Epithelial cell of esophagus (primary cell): Measurements from ENCODE around the gene TRIM60.
"Not testable (repeated sequence)": the region's sequence is repeated elsewhere in the genome, so short reads cannot be mapped to it uniquely, and the experiment has no call there.

Experiments used
- DNase-seq: peaks from one replicate; pipeline ENCODE4 v3.0.0; 2010; ENCODE audit warnings: low read depth
- H3K4me3 ChIP-seq: 2 replicates; pipeline ENCODE4 v1.5.1; 2011; ENCODE audit warnings: mild to moderate bottlenecking, low read length, control low read depth
- TF ChIP-seq, protein P1 (sequence below): IDR thresholded peaks from 2 replicates; pipeline ENCODE4 v1.5.1; 2011; ENCODE audit warnings: low read depth, mild to moderate bottlenecking, low read length, control low read depth, inconsistent platforms; ENCODE audit not compliant: insufficient read depth; ENCODE audit errors: missing control alignments

The TRIM60 gene

DNA sequence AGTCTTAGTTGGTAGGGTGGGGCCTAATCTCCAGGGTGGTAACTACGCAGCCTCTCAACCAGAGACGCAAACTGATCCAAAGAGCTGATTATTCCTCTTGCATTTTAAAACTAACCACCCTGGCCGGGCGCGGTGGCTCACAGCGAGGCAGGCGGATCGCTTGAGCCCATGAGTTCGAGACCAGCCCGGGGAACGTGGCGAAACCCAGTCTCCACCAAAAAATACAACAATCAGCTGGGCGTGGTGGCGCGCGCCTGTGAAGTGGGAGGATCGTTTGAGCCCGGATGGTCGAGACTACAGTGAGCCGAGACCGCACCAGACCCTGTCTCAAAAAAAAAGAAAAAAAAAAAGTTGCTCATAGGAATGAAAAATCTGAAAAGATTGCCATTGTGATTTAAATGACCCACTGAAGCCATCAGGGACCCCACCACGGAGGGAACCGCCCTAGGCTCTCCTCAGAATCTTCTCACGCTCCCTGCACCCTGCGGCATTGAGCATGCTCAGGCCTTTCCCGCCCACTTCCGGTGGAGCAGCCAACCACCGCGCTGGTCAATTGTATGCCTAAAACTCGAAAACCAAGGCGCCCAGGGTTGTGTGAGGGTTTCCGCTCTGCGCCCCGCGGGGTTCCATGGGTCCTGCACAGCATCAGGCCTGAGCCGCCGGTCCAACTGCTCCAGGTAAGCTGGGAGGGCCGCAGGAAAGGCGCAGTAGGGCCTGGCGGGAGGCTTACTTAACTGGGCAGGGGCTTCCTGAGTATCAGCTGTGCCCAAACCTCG, at the start of gene TRIM60:
Gene TRIM60 (plus strand): TSS at position 564 of the 776 bp plus-strand sequence. CDS start 8,074 bp downstream, outside the sequence.
- no peak within 1 kb of the TSS for H3K4me3 ChIP-seq
- TF ChIP-seq, protein P1, sequence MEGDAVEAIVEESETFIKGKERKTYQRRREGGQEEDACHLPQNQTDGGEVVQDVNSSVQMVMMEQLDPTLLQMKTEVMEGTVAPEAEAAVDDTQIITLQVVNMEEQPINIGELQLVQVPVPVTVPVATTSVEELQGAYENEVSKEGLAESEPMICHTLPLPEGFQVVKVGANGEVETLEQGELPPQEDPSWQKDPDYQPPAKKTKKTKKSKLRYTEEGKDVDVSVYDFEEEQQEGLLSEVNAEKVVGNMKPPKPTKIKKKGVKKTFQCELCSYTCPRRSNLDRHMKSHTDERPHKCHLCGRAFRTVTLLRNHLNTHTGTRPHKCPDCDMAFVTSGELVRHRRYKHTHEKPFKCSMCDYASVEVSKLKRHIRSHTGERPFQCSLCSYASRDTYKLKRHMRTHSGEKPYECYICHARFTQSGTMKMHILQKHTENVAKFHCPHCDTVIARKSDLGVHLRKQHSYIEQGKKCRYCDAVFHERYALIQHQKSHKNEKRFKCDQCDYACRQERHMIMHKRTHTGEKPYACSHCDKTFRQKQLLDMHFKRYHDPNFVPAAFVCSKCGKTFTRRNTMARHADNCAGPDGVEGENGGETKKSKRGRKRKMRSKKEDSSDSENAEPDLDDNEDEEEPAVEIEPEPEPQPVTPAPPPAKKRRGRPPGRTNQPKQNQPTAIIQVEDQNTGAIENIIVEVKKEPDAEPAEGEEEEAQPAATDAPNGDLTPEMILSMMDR, result no peak
- DNase-seq, result no peak

DNA sequence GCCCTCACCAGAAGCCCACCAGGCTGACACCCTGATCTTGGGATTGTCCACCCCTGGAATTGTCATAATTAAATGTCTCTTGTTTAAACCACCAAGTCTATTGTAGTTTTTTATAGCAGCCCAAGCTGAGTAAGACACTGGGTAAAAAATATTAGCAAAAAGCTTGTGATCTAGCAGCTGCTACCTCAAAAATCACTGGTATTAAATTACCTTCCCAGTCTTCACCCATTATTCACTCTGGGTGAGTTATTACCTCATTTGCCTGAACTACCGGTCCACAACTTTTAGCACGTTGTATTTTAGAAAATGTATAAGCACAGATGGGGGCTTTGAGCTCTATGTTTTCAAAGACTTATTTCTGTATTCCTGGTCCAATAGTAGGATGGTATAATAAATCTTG, 42.3 kb upstream of the TRIM60 start:
- no peak overlapping the region for H3K4me3 ChIP-seq
- no peak for DNase-seq
- TF ChIP-seq, protein P1, result no peak

DNA sequence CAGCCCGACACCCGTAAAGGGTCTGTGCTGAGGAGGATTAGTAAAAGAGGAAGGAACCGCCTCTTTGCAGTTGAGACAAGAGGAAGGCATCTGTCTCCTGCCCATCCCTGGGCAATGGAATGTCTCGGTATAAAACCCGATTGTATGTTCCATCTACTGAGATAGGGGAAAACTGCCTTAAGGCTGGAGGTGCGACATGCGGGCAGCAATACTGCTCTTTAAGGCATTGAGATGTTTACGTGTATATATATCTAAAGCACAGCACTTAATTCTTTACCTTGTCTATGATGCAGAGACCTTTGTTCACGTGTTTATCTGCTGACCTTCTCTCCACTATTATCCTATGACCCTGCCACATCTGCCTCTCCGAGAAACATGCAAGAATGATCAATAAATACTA, 41.0 kb upstream of the TRIM60 start:
- H3K4me3 ChIP-seq, DNase-seq: not testable (repeated sequence)

DNA sequence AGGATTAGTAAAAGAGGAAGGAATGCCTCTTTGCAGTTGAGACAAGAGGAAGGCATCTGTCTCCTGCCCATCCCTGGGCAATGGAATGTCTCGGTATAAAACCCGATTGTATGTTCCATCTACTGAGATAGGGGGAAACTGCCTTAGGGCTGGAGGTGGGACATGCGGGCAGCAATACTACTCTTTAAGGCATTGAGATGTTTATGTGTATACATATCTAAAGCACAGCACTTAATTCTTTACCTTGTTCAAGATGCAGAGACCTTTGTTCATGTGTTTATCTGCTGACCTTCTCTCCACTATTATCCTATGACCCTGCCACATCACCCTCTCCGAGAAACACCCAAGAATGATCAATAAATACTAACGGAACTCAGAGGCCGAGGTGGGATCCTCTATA, 35.7 kb upstream of the TRIM60 start:
- not testable (repeated sequence) for DNase-seq, H3K4me3 ChIP-seq

DNA sequence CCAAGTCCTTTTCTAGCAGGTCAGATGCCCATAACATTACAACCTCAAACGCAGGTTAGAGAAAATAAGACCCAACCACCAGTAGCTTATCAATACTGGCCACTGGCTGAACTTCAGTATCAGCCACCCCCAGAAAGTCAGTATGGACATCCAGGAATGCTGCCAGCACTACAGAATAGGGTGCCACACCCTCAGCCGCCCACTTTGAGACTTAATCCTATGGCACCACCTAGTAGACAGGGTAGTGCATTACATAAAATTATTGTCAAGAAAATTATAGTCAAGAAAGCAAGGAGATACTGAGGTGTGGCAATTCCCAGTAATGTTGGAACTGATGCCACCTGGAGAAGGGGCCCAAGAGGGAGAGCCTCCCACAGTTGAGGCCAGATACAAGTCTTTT, 34.5 kb upstream of the TRIM60 start:
- TF ChIP-seq, protein P1, result peak; percentile 7
- H3K4me3 ChIP-seq, result no peak overlapping the region
- DNase-seq, result peak; percentile 40

DNA sequence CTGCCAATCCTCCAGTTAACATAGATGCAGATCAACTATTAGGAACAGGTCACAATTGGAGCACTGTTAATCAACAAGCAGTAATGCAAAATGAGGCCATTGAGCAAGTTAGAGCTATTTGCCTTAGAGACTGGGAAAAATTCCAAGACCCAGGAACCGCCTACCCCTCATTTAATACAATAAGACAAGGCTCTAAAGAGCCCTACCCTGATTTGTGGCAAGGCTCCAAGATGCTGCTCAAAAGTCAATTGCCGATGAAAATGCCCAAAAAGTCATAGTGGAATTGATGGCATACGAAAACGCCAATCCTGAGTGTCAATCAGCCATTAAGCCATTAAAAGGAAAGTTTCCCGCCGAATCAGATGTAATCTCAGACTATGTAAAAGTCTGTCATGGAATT, 33.9 kb upstream of the TRIM60 start:
- H3K4me3 ChIP-seq, result no peak overlapping the region
- TF ChIP-seq, protein P1, result no peak
- no peak for DNase-seq

DNA sequence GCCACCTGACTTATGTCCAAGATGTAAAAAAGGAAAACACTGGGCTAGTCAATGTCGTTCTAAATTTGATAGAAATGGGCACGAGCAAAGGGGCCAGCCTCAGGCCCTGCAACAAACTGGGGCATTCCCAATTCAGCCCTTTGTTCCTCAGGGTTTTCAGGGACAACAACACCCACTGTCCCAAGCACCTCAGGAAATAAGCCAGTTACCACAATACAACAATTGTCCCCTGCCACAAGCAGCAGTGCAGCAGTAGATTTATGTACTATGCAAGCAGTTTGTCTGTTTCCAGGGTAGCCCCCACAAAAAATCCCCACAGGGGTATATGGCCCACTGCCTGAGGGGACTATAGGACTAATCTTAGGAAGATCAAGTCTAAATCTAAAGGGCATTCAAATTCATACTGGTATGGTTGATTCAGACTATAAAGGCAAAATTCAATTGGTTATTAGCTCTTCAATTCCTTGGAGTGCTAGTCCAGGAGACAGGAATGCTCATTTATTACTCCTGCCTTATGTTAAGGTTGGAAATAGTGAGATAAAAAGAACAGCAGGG, 33.2 kb upstream of the TRIM60 start:
- not testable (repeated sequence) for H3K4me3 ChIP-seq, DNase-seq

DNA sequence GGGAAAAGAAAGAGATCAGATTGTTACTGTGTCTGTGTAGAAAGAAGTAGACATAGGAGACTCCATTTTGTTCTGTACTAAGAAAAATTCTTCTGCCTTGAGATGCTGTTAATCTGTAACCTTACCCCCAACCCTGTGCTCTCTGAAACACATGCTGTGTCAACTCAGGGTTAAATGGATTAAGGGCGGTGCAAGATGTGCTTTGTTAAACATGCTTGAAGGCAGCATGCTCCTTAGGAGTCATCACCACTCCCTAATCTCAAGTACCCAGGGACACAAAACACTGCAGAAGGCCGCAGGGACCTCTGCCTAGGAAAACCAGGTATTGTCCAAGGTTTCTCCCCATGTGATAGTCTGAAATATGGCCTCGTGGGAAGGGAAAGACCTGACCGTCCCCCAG, 29.8 kb upstream of the TRIM60 start:
- DNase-seq, H3K4me3 ChIP-seq: not testable (repeated sequence)

DNA sequence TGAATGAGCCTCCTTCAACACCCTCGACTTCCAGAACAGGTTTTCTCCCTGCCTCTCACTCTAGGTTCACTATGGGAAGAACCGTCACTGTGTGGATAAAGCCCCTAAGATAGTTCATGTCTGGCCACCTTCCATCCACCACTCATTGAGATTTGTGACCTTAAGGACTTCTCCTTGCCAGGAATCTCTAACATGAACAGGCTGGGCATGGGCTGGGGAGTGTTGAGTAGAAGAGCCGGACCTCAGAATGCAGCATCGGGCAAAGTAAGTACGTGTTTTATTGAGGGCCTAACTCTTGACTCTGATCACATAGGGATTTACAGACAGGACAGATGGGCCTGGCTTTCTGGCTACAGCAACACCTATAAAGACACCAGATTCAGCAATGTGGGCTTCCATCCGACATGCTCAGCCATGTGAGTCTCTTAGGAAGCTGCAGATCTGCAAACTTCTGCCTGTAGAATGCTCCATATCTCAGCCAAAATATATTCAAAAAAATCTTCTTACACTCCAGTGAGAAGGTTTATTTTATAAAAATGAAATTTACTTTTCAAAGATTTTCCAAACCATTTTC, 26.4 kb upstream of the TRIM60 start:
- no peak overlapping the region for H3K4me3 ChIP-seq
- DNase-seq, result no peak
- TF ChIP-seq, protein P1, result no peak
